DOHH2 (cell line): ENCODE data around the gene ABCB1.

Experiments used
- CTCF ChIP-seq: fragments of 200-600 bp; sonication (generic); IDR thresholded peaks from one replicate; pipeline ENCODE4 v1.5.1; 2014; ENCODE audit warnings: antibody characterized with exemption, mild to moderate bottlenecking, low read depth, low read length; ENCODE audit not compliant: poor library complexity, severe bottlenecking
- EZH2phosphoT487 ChIP-seq: fragments of 200-600 bp; sonication (generic); IDR thresholded peaks from 2 replicates; pipeline ENCODE4 v1.6.1; 2017; ENCODE audit warnings: borderline replicate concordance, mild to moderate bottlenecking, antibody characterized with exemption, low read length, moderate library complexity, mixed read lengths

- TF ChIP-seq CTCF: no peak
- TF ChIP-seq EZH2phosphoT487: no peak
Observed at GRCh38 chr7:87517891-87518290, 82.8 kb downstream of the ABCB1 start.
